ENCODE data around the gene VMP1.
"Not testable (repeated sequence)": the region's sequence is repeated elsewhere in the genome, so short reads cannot be mapped to it uniquely, and the experiment has no call there.

GRCh38 chr17:59792458-59792823 is 85.0 kb downstream of the VMP1 start:
- not testable (repeated sequence) for TF ChIP-seq CTCF, POLR2A, EP300, POLR2AphosphoS5 (IDR thresholded peaks at IDR 0.05)

All from suprapubic skin (tissue), 4 donors.